Neuronal stem cell (in vitro differentiated cells): Measurements from ENCODE around the gene PCYT2.

Source experiments
- DNase-seq: peaks from one replicate; pipeline ENCODE4 v3.0.0-alpha.2; 2013; ENCODE audit warnings: low spot score
- H2AFZ ChIP-seq: one replicate; pipeline ENCODE4 v1.6.1; 2013; ENCODE audit warnings: mild to moderate bottlenecking, low read length, inconsistent platforms
- H2AK5ac ChIP-seq: 2 replicates; pipeline ENCODE4 v1.6.1; 2013; ENCODE audit warnings: low read depth, mild to moderate bottlenecking, inconsistent platforms, low read length, moderate library complexity, mixed read lengths
- H2BK120ac ChIP-seq: 2 replicates; pipeline ENCODE4 v1.6.1; 2013; ENCODE audit warnings: low read depth, mild to moderate bottlenecking, inconsistent platforms, low read length, moderate library complexity, mixed read lengths
- H2BK12ac ChIP-seq: one replicate; pipeline ENCODE4 v1.6.1; 2013; ENCODE audit warnings: low read length, inconsistent platforms
- H2BK15ac ChIP-seq: 2 replicates; pipeline ENCODE4 v1.6.1; 2013; ENCODE audit warnings: mild to moderate bottlenecking, low read length, inconsistent platforms, mixed read lengths
- H2BK5ac ChIP-seq: one replicate; pipeline ENCODE4 v1.6.1; 2013; ENCODE audit warnings: inconsistent platforms, mild to moderate bottlenecking, low read length, moderate library complexity
- H3K14ac ChIP-seq: one replicate; pipeline ENCODE4 v1.6.1; 2013; ENCODE audit warnings: low read length, inconsistent platforms
- H3K18ac ChIP-seq: 2 replicates; pipeline ENCODE4 v1.6.1; 2013; ENCODE audit warnings: low read length, inconsistent platforms
- H3K23ac ChIP-seq: 2 replicates; pipeline ENCODE4 v1.6.1; 2013; ENCODE audit warnings: low read depth, mild to moderate bottlenecking, mixed read lengths, low read length, inconsistent platforms; ENCODE audit not compliant: poor library complexity
- H3K27ac ChIP-seq: replicated peaks from 3 replicates; pipeline ENCODE4 v1.5.1; 2013; ENCODE audit warnings: low read length, inconsistent platforms
- H3K27me3 ChIP-seq, 3 experiments: 2 replicates each; pipeline ENCODE4 v1.6.1; 2013; ENCODE audit warnings: low read length in 3 of 3, mild to moderate bottlenecking in 2 of 3, inconsistent platforms in 1 of 3, low read depth in 1 of 3, mixed read lengths in 1 of 3, moderate library complexity in 1 of 3; ENCODE audit not compliant: control insufficient read depth in 3 of 3, insufficient read depth in 3 of 3
- H3K36me3 ChIP-seq, 2 donors: replicated peaks in 1 of 2; 2 replicates each; pipeline ENCODE4 v1.6.1; 2013; ENCODE audit warnings: low read length in 2 of 2; ENCODE audit not compliant: control insufficient read depth in 2 of 2, insufficient read depth in 2 of 2
- H3K4ac ChIP-seq: 2 replicates; pipeline ENCODE4 v1.6.1; 2013; ENCODE audit warnings: inconsistent platforms, mild to moderate bottlenecking, low read length, moderate library complexity
- H3K4me1 ChIP-seq, 2 donors: 1 replicate in 1 of 2; 2 replicates in 1 of 2; pipeline ENCODE4 v1.6.1; 2013; ENCODE audit warnings: low read length in 2 of 2, low read depth in 1 of 2; ENCODE audit not compliant: control insufficient read depth in 2 of 2, insufficient read depth in 1 of 2
- H3K4me2 ChIP-seq: one replicate; pipeline ENCODE4 v1.6.1; 2013; ENCODE audit warnings: mild to moderate bottlenecking, low read length, inconsistent platforms; ENCODE audit not compliant: insufficient read depth, poor library complexity, severe bottlenecking
- H3K4me3 ChIP-seq, 2 donors: 2 replicates each; pipeline ENCODE4 v1.5.1; 2013; ENCODE audit warnings: low read length in 2 of 2, mild to moderate bottlenecking in 2 of 2, inconsistent platforms in 1 of 2, moderate library complexity in 1 of 2
- H3K79me1 ChIP-seq: one replicate; pipeline ENCODE4 v1.6.1; 2013; ENCODE audit warnings: low read depth, mild to moderate bottlenecking, inconsistent platforms, low read length, moderate library complexity
- H3K9ac ChIP-seq: one replicate; pipeline ENCODE4 v1.6.1; 2013; ENCODE audit warnings: mild to moderate bottlenecking, low read depth, low read length, inconsistent platforms; ENCODE audit not compliant: poor library complexity
- H3K9me3 ChIP-seq, 2 donors: replicated peaks in 1 of 2; 2 replicates each; pipeline versions ENCODE3 to v1.6.1; 2013; ENCODE audit warnings: low read length in 2 of 2, mild to moderate bottlenecking in 2 of 2, inconsistent platforms in 1 of 2, low read depth in 1 of 2, mixed read lengths in 1 of 2, moderate library complexity in 1 of 2; ENCODE audit not compliant: control insufficient read depth in 2 of 2, insufficient read depth in 1 of 2
- H4K8ac ChIP-seq: one replicate; pipeline ENCODE4 v1.6.1; 2013; ENCODE audit warnings: low read depth, mild to moderate bottlenecking, inconsistent platforms, low read length, moderate library complexity
- H4K91ac ChIP-seq: one replicate; pipeline ENCODE4 v1.6.1; 2013; ENCODE audit warnings: low read length, low read depth, mild to moderate bottlenecking, inconsistent platforms; ENCODE audit not compliant: poor library complexity
- WGBS, 2 donors: extraction: QIAGEN DNeasy Blood & Tissue Kit; methylation state at CpG; one replicate each; pipeline ENCODE4 v1.1.7; 2013; ENCODE audit warnings: missing lambda C conversion rate in 2 of 2, mixed read lengths in 1 of 2; ENCODE audit not compliant: insufficient read length in 2 of 2, insufficient replicate concordance in 1 of 2; ENCODE audit errors: extremely low coverage in 2 of 2; 5-methylcytosine and 5-hydroxymethylcytosine counted together

Gene PCYT2

GRCh38 chr17:81922566-81923301 lies 11.5 kb upstream of the PCYT2 start:
- peaks cover 17 to 36% of the 10 kb centered on the region in 2 donors for H3K36me3 ChIP-seq
- DNase-seq: no peak

DNA sequence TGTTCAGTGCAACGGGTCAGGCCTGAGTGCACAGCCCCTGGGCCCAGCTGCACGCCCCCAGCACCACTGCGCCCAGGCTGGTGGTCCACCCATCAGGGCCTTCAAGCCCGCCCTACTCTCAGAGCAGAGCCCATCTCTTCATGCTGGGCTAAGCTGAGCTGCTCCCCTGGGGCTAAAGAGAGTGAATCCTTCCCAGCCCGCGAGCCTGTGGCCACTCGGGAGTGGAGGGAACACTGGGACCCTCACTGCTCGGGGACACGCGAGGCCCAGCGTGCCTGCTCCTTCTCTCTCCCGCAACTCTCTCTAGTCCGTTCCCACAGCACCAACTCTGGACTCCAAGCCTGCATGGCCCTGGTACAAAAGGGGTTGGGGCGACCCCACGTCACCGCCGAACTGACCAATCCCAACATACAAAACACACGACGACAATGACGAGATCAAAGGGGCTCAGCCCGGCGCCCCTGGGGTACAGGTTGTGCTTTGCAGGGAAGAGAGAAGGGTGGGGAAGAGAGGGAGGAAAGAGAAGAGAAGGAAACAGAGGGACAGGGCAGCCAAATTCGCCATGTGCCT lies 10.9 kb upstream of the PCYT2 start:
- Histone ChIP-seq H3K9ac (peak overlapping the region; percentile 17), H4K91ac (no peak overlapping the region), H3K23ac (no peak overlapping the region), H3K14ac (no peak overlapping the region), H3K4me1 (peaks cover 16 to 30% of the 10 kb centered on the region in 2 donors), H3K9me3 (peaks cover 0 to 3% of the 10 kb centered on the region in 2 donors), H3K18ac (no peak overlapping the region), H3K79me1 (peaks cover 48% of the 10 kb centered on the region), H4K8ac (no peak overlapping the region), H3K4me3 (no peak overlapping the region), H3K27ac (no peak overlapping the region), H2AK5ac (no peak overlapping the region), H2BK12ac (no peak overlapping the region), H3K36me3 (peaks cover 17 to 36% of the 10 kb centered on the region in 2 donors), H3K4ac (no peak overlapping the region), H2AFZ (no peak overlapping the region), H3K27me3 (no peaks in the 10 kb centered on the region), H2BK15ac (no peak overlapping the region), H2BK120ac (no peak overlapping the region), H2BK5ac (no peak overlapping the region), H3K4me2 (no peak overlapping the region)
- WGBS, 2 donors: no CpG with 5 or more reads among the region's 23 CpGs
- no peak for DNase-seq

More at GRCh38 chr17:81922566-81923301, 11.5 kb upstream of the PCYT2 start:
- no peak overlapping the region for H2BK120ac ChIP-seq
- peaks cover 15 to 28% of the 10 kb centered on the region in 2 donors for H3K4me1 ChIP-seq
- H2BK5ac ChIP-seq: peak overlapping the region; percentile 75
- peak overlapping the region; percentile 47 for H3K4me2 ChIP-seq
- H4K91ac ChIP-seq: no peak overlapping the region
- WGBS, 2 donors: no CpG with 5 or more reads among the region's 58 CpGs
- H3K9me3 ChIP-seq: peaks cover 0 to 3% of the 10 kb centered on the region in 2 donors
- H2AK5ac ChIP-seq: no peak overlapping the region
- H3K79me1 ChIP-seq: peaks cover 46% of the 10 kb centered on the region
- H3K4me3 ChIP-seq: no peak overlapping the region
- peak overlapping the region; percentile 43 for H4K8ac ChIP-seq
- H3K14ac ChIP-seq: peak overlapping the region; percentile 94
- H3K9ac ChIP-seq: peak overlapping the region; percentile 80
- peak overlapping the region; percentile 66 for H3K4ac ChIP-seq
- H2AFZ ChIP-seq: no peak overlapping the region
- H3K23ac ChIP-seq: peak overlapping the region; percentile 85
- no peak overlapping the region for H3K27ac ChIP-seq
- no peaks in the 10 kb centered on the region for H3K27me3 ChIP-seq
- H2BK15ac ChIP-seq: peak overlapping the region; percentile 81
- no peak overlapping the region for H3K18ac ChIP-seq
- H2BK12ac ChIP-seq: peak overlapping the region; percentile 30

- Histone ChIP-seq H3K4me1 (peaks cover 22 to 31% of the 10 kb centered on the region in 2 donors), H2BK5ac (no peak overlapping the region), H3K79me1 (peaks cover 47% of the 10 kb centered on the region), H2AFZ (no peak overlapping the region), H4K91ac (no peak overlapping the region), H3K4me2 (no peak overlapping the region), H3K9me3 (peaks cover 0 to 3% of the 10 kb centered on the region in 2 donors), H2BK120ac (no peak overlapping the region), H3K27ac (no peak overlapping the region), H3K9ac (no peak overlapping the region), H3K4me3 (no peak overlapping the region), H3K18ac (no peak overlapping the region), H3K23ac (no peak overlapping the region), H3K14ac (no peak overlapping the region), H2BK15ac (no peak overlapping the region), H3K27me3 (no peaks in the 10 kb centered on the region), H3K4ac (no peak overlapping the region), H4K8ac (peak overlapping the region; percentile 19), H2AK5ac (no peak overlapping the region), H2BK12ac (no peak overlapping the region), H3K36me3 (peaks cover 17 to 36% of the 10 kb centered on the region in 2 donors)
- no CpG with 5 or more reads among the region's 3 CpGs for WGBS, 2 donors
- no peak for DNase-seq
These were observed 10.3 kb upstream of the PCYT2 start for GRCh38 chr17:81921537-81921862.
